ENCODE results near the gene ATP8B3.

DNA sequence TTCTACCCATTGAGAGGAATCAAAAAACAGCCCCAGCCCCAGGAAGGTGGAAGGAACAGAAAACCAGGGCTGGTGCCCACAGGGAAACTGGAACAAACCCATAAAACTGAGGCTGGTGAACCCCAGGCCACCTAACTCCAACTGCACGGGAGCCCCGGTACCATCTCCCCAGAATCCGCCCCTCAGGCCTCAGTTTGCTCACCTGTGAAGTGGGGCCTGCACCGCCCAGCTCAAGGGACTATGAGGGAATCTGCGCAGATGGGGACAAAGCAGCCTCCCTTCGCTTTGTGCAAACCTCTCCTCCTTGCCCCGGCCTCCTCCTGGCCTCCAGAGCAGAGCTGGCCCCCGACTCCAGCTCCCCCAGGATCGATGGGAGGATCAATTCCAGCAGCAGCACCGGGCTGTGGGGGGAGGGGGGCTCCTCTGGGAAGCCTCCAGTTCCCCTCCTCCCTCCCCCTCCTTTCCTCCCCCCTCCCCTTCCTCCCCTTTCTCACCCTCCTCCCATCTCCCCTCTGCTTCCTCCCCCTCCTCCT is 67.9 kb downstream of the ATP8B3 start:
- TF ChIP-seq, protein P1, sequence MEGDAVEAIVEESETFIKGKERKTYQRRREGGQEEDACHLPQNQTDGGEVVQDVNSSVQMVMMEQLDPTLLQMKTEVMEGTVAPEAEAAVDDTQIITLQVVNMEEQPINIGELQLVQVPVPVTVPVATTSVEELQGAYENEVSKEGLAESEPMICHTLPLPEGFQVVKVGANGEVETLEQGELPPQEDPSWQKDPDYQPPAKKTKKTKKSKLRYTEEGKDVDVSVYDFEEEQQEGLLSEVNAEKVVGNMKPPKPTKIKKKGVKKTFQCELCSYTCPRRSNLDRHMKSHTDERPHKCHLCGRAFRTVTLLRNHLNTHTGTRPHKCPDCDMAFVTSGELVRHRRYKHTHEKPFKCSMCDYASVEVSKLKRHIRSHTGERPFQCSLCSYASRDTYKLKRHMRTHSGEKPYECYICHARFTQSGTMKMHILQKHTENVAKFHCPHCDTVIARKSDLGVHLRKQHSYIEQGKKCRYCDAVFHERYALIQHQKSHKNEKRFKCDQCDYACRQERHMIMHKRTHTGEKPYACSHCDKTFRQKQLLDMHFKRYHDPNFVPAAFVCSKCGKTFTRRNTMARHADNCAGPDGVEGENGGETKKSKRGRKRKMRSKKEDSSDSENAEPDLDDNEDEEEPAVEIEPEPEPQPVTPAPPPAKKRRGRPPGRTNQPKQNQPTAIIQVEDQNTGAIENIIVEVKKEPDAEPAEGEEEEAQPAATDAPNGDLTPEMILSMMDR (tag by site-specific recombination; IDR thresholded peaks at IDR 0.05): no peak
- no peak for TF ChIP-seq ZNF121 (tag by site-specific recombination; IDR thresholded peaks at IDR 0.05)

All from HEK293 (cell line).